H9 (cell line): ENCODE results near the gene EIF4A3. TPM values are rescaled to one million over a fixed set of nuclear protein-coding genes. Genes with fewer than 3 reads are reported as not detected.

Source experiments
- DNase-seq: peaks from one replicate; pipeline ENCODE4 v3.0.0-alpha.2; 2017
- H2AFZ ChIP-seq: one replicate; pipeline ENCODE4 v1.6.1; 2013; ENCODE audit warnings: mild to moderate bottlenecking, low read length, control low read depth, moderate library complexity
- H2AK5ac ChIP-seq: 2 replicates; pipeline ENCODE4 v1.6.1; 2013; ENCODE audit warnings: low read length, control low read depth, mixed read lengths; ENCODE audit not compliant: insufficient read length
- H2BK120ac ChIP-seq: one replicate; pipeline ENCODE4 v1.6.1; 2013; ENCODE audit warnings: low read depth, mild to moderate bottlenecking, low read length, control low read depth, inconsistent platforms; ENCODE audit not compliant: poor library complexity, severe bottlenecking
- H2BK12ac ChIP-seq: 2 replicates; pipeline ENCODE4 v1.6.1; 2013; ENCODE audit warnings: low read length, control low read depth, mixed read lengths, low read depth; ENCODE audit not compliant: insufficient read length
- H2BK15ac ChIP-seq: 2 replicates; pipeline ENCODE4 v1.6.1; 2013; ENCODE audit warnings: low read depth, low read length, control low read depth
- H2BK20ac ChIP-seq: one replicate; pipeline ENCODE4 v1.6.1; 2013; ENCODE audit warnings: low read depth, mild to moderate bottlenecking, low read length, control low read depth, inconsistent platforms; ENCODE audit not compliant: poor library complexity, severe bottlenecking
- H2BK5ac ChIP-seq: 2 replicates; pipeline ENCODE4 v1.6.1; 2013; ENCODE audit warnings: low read length, control low read depth, mixed read lengths; ENCODE audit not compliant: insufficient read length
- H3K14ac ChIP-seq: 2 replicates; pipeline ENCODE4 v1.6.1; 2013; ENCODE audit warnings: low read length, control low read depth; ENCODE audit not compliant: insufficient read depth
- H3K18ac ChIP-seq: 2 replicates; pipeline ENCODE4 v1.6.1; 2013; ENCODE audit warnings: low read depth, mild to moderate bottlenecking, mixed read lengths, low read length, control low read depth; ENCODE audit not compliant: insufficient read length
- H3K23ac ChIP-seq: 2 replicates; pipeline ENCODE4 v1.6.1; 2013; ENCODE audit warnings: low read length, control low read depth, mixed read lengths, low read depth; ENCODE audit not compliant: insufficient read length
- H3K23me2 ChIP-seq: 2 replicates; pipeline ENCODE4 v1.6.1; 2013; ENCODE audit warnings: low read depth, mild to moderate bottlenecking, mixed read lengths, low read length, control low read depth; ENCODE audit not compliant: insufficient read length, poor library complexity, severe bottlenecking
- H3K27ac ChIP-seq: 2 replicates; pipeline ENCODE4 v1.5.1; 2013; ENCODE audit warnings: low read length, control low read depth, mixed read lengths, low read depth; ENCODE audit not compliant: insufficient read length
- H3K27me3 ChIP-seq: 2 replicates; pipeline ENCODE4 v1.6.1; 2013; ENCODE audit warnings: low read length, control low read depth, inconsistent platforms; ENCODE audit not compliant: insufficient read depth
- H3K4ac ChIP-seq: 2 replicates; pipeline ENCODE4 v1.6.1; 2013; ENCODE audit warnings: low read depth, mild to moderate bottlenecking, control low read depth, inconsistent platforms, low read length, moderate library complexity
- H3K4me1 ChIP-seq: 2 replicates; pipeline ENCODE4 v1.6.1; 2013; ENCODE audit warnings: low read length, control low read depth, inconsistent platforms; ENCODE audit not compliant: insufficient read depth
- H3K4me2 ChIP-seq: 2 replicates; pipeline ENCODE4 v1.6.1; 2013; ENCODE audit warnings: low read length, control low read depth, mixed read lengths; ENCODE audit not compliant: insufficient read length, insufficient read depth
- H3K56ac ChIP-seq: 2 replicates; pipeline ENCODE4 v1.6.1; 2013; ENCODE audit warnings: low read depth, mild to moderate bottlenecking, mixed read lengths, low read length, control low read depth; ENCODE audit not compliant: insufficient read length
- H3K79me1 ChIP-seq: 2 replicates; pipeline ENCODE4 v1.6.1; 2013; ENCODE audit warnings: low read depth, mild to moderate bottlenecking, moderate library complexity, low read length, control low read depth, inconsistent platforms; ENCODE audit not compliant: insufficient read depth, poor library complexity, severe bottlenecking
- H3K79me2 ChIP-seq: 2 replicates; pipeline ENCODE4 v1.6.1; 2013; ENCODE audit warnings: low read length, control low read depth, inconsistent platforms; ENCODE audit not compliant: insufficient read depth
- H3K9ac ChIP-seq: 2 replicates; pipeline ENCODE4 v1.6.1; 2013; ENCODE audit warnings: low read length, control low read depth, mixed read lengths; ENCODE audit not compliant: insufficient read length; ENCODE audit errors: extremely low read depth
- H3K9me3 ChIP-seq: one replicate; pipeline ENCODE4 v1.6.1; 2013; ENCODE audit warnings: low read depth, low read length, inconsistent platforms; ENCODE audit not compliant: control insufficient read depth
- H3T11ph ChIP-seq: one replicate; pipeline ENCODE4 v1.6.1; 2013; ENCODE audit warnings: mild to moderate bottlenecking, low read length, control low read depth, inconsistent platforms
- H4K20me1 ChIP-seq: one replicate; pipeline ENCODE4 v1.6.1; 2013; ENCODE audit not compliant: control insufficient read depth, insufficient read length, insufficient read depth
- H4K5ac ChIP-seq: 2 replicates; pipeline ENCODE4 v1.6.1; 2013; ENCODE audit warnings: low read depth, mild to moderate bottlenecking, mixed read lengths, low read length, control low read depth; ENCODE audit not compliant: insufficient read length
- H4K8ac ChIP-seq: replicated peaks from 2 replicates; pipeline ENCODE4 v1.6.1; 2013; ENCODE audit warnings: low read length, control low read depth, mixed read lengths, low read depth; ENCODE audit not compliant: insufficient read length
- H4K91ac ChIP-seq: 2 replicates; pipeline ENCODE4 v1.6.1; 2013; ENCODE audit warnings: low read depth, mild to moderate bottlenecking, moderate library complexity, mixed read lengths, low read length, control low read depth; ENCODE audit not compliant: insufficient read length
- H3K27ac Mint-ChIP-seq, 3 experiments: 2 replicates in 2 of 3; 3 replicates in 1 of 3; pipeline ENCODE4 v1.8.0; 2020 to 2021; ENCODE audit warnings: mixed read lengths in 3 of 3, mild to moderate bottlenecking in 1 of 3, moderate library complexity in 1 of 3
- H3K27me3 Mint-ChIP-seq: 2 replicates; pipeline ENCODE4 v1.8.0; 2021; ENCODE audit warnings: low read depth, mild to moderate bottlenecking, moderate library complexity, mixed read lengths
- H3K36me3 Mint-ChIP-seq, 3 experiments: 2 replicates in 2 of 3; 3 replicates in 1 of 3; pipeline ENCODE4 v1.8.0; 2020 to 2021; ENCODE audit warnings: low read depth in 3 of 3, mixed read lengths in 3 of 3; ENCODE audit not compliant: insufficient read depth in 1 of 3
- H3K4me1 Mint-ChIP-seq, 2 experiments: 2 replicates each; pipeline ENCODE4 v1.8.0; 2020; ENCODE audit warnings: mixed read lengths in 2 of 2
- H3K4me3 Mint-ChIP-seq, 2 experiments: 2 replicates in 1 of 2; 3 replicates in 1 of 2; pipeline ENCODE4 v1.8.0; 2020 to 2021; ENCODE audit warnings: mild to moderate bottlenecking in 2 of 2, mixed read lengths in 2 of 2, moderate library complexity in 1 of 2
- H3K9me3 Mint-ChIP-seq, 2 experiments: 2 replicates in 1 of 2; 3 replicates in 1 of 2; pipeline ENCODE4 v1.8.0; 2020; ENCODE audit warnings: mild to moderate bottlenecking in 2 of 2, mixed read lengths in 2 of 2, moderate library complexity in 1 of 2
- WGBS: extraction: QIAGEN DNeasy Blood & Tissue Kit; methylation state at CpG from one replicate; pipeline ENCODE4 v1.1.7; 2013; ENCODE audit warnings: missing lambda C conversion rate, low lambda C conversion rate, mixed read lengths; ENCODE audit not compliant: insufficient read length; ENCODE audit errors: extremely low coverage; 5-methylcytosine and 5-hydroxymethylcytosine counted together
- total RNA-seq: library from RNA; stranded (reverse); gene quantifications from 2 replicates; pipeline ENCODE4 v1.2.1, GENCODE V29; 2021
- TF ChIP-seq, protein P1 (sequence below): fragments of 200-600 bp; sonication (generic); conservative IDR thresholded peaks from 3 replicates; pipeline ENCODE4 v1.8.0; 2021; ENCODE audit warnings: antibody characterized with exemption, mild to moderate bottlenecking

The EIF4A3 gene
- total RNA-seq, 1 experiment from 2014 or later: 162 TPM

DNA sequence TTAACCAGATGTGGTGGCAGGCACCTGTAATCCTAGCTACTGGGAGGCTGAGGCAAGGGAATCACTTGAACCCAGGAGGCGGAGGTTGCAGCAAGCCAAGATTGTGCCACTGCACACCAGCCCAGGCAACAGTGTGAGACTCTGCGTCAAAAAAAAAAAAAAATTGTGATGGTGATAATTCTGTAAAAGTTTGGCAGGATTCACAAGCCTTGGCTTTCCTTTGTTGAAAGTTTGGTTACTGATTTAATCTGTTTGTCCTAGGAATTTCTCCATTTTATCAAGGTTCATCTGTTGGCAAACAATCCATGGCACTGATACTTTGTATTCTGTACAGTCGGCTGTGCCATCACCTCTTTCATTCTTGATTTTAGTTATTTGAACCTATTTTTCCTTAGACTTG, 15.9 kb downstream of the EIF4A3 start:
- Histone ChIP-seq H3K9ac (no peak overlapping the region), H3K27ac (no peak overlapping the region), H2BK20ac (no peak overlapping the region), H2AK5ac (no peak overlapping the region), H3K27me3 (no peaks in the 10 kb centered on the region), H4K91ac (no peak overlapping the region), H4K8ac (no peak overlapping the region), H3K18ac (no peak overlapping the region), H4K5ac (no peak overlapping the region), H3K79me1 (no peaks in the 10 kb centered on the region), H3K79me2 (no peaks in the 10 kb centered on the region), H3K9me3 (no peaks in the 10 kb centered on the region), H4K20me1 (no peaks in the 10 kb centered on the region), H3K56ac (no peak overlapping the region), H2BK120ac (no peak overlapping the region), H3K23me2 (no peaks in the 10 kb centered on the region), H3K23ac (no peak overlapping the region), H2BK15ac (no peak overlapping the region), H3K4me1 (no peaks in the 10 kb centered on the region; the same call in 1 of the 2 replicates), H3K4me2 (no peak overlapping the region), H3K4ac (no peak overlapping the region), H2BK12ac (no peak overlapping the region), H2BK5ac (no peak overlapping the region), H3K14ac (no peak overlapping the region), H3T11ph (no peak overlapping the region), H2AFZ (no peak overlapping the region)
- H3K4me3 Mint-ChIP-seq: no peak overlapping the region
- DNase-seq: no peak
- TF ChIP-seq, protein P1, sequence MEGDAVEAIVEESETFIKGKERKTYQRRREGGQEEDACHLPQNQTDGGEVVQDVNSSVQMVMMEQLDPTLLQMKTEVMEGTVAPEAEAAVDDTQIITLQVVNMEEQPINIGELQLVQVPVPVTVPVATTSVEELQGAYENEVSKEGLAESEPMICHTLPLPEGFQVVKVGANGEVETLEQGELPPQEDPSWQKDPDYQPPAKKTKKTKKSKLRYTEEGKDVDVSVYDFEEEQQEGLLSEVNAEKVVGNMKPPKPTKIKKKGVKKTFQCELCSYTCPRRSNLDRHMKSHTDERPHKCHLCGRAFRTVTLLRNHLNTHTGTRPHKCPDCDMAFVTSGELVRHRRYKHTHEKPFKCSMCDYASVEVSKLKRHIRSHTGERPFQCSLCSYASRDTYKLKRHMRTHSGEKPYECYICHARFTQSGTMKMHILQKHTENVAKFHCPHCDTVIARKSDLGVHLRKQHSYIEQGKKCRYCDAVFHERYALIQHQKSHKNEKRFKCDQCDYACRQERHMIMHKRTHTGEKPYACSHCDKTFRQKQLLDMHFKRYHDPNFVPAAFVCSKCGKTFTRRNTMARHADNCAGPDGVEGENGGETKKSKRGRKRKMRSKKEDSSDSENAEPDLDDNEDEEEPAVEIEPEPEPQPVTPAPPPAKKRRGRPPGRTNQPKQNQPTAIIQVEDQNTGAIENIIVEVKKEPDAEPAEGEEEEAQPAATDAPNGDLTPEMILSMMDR: no peak
- whole genome bisulfite sequencing: no CpG with 5 or more reads among the region's 3 CpGs
- H3K4me1 Mint-ChIP-seq: peaks cover 15 to 23% of the 10 kb centered on the region in 2 experiments
- H3K9me3 Mint-ChIP-seq: no peaks in the 10 kb centered on the region
- peaks cover under 1% of the 10 kb centered on the region; the same call in 1 of the 2 replicates for H3K27me3 Mint-ChIP-seq
- H3K27ac Mint-ChIP-seq: peak overlapping the region in 2 of 3 experiments; percentile 27 to 68; a peak in 4 of 7 replicates
- H3K36me3 Mint-ChIP-seq: peaks cover 18 to 35% (median 33%) of the 10 kb centered on the region in 3 experiments; a peak in 6 of 7 replicates
